Measurements from ENCODE around the gene HNRNPA3. TPM values are rescaled to one million over a fixed set of nuclear protein-coding genes. Genes with fewer than 3 reads are reported as not detected.

Gene HNRNPA3
- total and polyA plus RNA-seq, 10 of the 15 experiments (the other 5 are each of a cell fraction or from before 2014, with no cell fraction given): 40.4 to 343 (median 206) TPM

DNA sequence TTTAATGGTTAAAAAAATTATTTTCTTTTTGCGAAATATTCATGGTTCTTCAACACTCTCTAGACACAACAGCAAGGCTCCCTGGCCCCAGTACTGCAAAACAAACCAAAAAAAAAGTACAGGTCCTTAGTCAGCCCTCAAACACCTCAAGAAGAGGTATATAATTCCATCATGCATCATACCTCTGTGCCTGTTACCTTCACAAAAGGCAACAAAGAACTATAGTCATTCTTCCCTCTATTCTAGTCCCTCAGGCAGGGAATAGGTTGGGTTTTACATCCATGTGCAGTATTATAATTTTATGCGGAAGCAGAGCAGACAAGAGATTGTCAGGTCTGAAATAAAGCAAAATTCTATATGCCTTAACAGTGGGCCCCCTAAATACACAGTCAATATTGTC, 43.4 kb downstream of the HNRNPA3 start (continued):
- TF ChIP-seq, protein P1, sequence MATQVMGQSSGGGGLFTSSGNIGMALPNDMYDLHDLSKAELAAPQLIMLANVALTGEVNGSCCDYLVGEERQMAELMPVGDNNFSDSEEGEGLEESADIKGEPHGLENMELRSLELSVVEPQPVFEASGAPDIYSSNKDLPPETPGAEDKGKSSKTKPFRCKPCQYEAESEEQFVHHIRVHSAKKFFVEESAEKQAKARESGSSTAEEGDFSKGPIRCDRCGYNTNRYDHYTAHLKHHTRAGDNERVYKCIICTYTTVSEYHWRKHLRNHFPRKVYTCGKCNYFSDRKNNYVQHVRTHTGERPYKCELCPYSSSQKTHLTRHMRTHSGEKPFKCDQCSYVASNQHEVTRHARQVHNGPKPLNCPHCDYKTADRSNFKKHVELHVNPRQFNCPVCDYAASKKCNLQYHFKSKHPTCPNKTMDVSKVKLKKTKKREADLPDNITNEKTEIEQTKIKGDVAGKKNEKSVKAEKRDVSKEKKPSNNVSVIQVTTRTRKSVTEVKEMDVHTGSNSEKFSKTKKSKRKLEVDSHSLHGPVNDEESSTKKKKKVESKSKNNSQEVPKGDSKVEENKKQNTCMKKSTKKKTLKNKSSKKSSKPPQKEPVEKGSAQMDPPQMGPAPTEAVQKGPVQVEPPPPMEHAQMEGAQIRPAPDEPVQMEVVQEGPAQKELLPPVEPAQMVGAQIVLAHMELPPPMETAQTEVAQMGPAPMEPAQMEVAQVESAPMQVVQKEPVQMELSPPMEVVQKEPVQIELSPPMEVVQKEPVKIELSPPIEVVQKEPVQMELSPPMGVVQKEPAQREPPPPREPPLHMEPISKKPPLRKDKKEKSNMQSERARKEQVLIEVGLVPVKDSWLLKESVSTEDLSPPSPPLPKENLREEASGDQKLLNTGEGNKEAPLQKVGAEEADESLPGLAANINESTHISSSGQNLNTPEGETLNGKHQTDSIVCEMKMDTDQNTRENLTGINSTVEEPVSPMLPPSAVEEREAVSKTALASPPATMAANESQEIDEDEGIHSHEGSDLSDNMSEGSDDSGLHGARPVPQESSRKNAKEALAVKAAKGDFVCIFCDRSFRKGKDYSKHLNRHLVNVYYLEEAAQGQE (IDR thresholded peaks at IDR 0.05; ENCODE audit: low read depth, low read length): no peak
- TF ChIP-seq, protein P2, sequence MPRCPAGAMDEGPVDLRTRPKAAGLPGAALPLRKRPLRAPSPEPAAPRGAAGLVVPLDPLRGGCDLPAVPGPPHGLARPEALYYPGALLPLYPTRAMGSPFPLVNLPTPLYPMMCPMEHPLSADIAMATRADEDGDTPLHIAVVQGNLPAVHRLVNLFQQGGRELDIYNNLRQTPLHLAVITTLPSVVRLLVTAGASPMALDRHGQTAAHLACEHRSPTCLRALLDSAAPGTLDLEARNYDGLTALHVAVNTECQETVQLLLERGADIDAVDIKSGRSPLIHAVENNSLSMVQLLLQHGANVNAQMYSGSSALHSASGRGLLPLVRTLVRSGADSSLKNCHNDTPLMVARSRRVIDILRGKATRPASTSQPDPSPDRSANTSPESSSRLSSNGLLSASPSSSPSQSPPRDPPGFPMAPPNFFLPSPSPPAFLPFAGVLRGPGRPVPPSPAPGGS (IDR thresholded peaks at IDR 0.05; ENCODE audit: borderline replicate concordance, insufficient read depth, low read depth, low read length, poor library complexity, severe bottlenecking): no peak
- TF ChIP-seq CREB1 (IDR thresholded peaks at IDR 0.05; ENCODE audit: low read depth): no peak
- no peak for TF ChIP-seq SUZ12 (IDR thresholded peaks at IDR 0.05; ENCODE audit: unreplicated experiment)
- TF ChIP-seq CBX5 (IDR thresholded peaks at IDR 0.05; ENCODE audit: low read depth): no peak
- TF ChIP-seq YBX1 (IDR thresholded peaks at IDR 0.05): no peak
- TF ChIP-seq, protein P3, sequence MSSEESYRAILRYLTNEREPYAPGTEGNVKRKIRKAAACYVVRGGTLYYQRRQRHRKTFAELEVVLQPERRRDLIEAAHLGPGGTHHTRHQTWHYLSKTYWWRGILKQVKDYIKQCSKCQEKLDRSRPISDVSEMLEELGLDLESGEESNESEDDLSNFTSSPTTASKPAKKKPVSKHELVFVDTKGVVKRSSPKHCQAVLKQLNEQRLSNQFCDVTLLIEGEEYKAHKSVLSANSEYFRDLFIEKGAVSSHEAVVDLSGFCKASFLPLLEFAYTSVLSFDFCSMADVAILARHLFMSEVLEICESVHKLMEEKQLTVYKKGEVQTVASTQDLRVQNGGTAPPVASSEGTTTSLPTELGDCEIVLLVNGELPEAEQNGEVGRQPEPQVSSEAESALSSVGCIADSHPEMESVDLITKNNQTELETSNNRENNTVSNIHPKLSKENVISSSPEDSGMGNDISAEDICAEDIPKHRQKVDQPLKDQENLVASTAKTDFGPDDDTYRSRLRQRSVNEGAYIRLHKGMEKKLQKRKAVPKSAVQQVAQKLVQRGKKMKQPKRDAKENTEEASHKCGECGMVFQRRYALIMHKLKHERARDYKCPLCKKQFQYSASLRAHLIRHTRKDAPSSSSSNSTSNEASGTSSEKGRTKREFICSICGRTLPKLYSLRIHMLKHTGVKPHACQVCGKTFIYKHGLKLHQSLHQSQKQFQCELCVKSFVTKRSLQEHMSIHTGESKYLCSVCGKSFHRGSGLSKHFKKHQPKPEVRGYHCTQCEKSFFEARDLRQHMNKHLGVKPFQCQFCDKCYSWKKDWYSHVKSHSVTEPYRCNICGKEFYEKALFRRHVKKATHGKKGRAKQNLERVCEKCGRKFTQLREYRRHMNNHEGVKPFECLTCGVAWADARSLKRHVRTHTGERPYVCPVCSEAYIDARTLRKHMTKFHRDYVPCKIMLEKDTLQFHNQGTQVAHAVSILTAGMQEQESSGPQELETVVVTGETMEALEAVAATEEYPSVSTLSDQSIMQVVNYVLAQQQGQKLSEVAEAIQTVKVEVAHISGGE (CRISPR knock-in tag; IDR thresholded peaks at IDR 0.05): no peak
- no peak for TF ChIP-seq FOXK2 (IDR thresholded peaks at IDR 0.05)
